ENCODE data around the gene COL9A3.

Gene COL9A3

DNA sequence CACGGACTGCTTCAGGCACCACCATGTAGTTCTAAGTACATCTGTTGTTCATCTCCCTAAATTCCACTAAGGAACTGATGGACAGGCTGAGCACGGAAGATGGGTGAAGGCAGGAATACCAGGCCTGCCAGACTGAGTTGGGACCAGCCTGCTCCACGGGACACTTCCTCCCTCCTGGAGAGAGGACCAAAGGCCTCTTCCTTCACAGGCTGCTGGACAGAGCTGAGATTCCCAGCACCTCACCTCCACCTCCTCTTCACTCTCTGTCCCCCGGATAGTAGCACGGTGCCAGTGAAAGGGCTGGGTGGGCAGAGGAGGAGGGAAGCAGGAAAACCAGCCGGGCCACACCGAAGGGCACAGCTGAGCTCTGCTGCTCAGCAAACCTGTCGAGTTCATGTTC lies 67.7 kb downstream of the COL9A3 start:
- DNase-seq, result no peak

DNA sequence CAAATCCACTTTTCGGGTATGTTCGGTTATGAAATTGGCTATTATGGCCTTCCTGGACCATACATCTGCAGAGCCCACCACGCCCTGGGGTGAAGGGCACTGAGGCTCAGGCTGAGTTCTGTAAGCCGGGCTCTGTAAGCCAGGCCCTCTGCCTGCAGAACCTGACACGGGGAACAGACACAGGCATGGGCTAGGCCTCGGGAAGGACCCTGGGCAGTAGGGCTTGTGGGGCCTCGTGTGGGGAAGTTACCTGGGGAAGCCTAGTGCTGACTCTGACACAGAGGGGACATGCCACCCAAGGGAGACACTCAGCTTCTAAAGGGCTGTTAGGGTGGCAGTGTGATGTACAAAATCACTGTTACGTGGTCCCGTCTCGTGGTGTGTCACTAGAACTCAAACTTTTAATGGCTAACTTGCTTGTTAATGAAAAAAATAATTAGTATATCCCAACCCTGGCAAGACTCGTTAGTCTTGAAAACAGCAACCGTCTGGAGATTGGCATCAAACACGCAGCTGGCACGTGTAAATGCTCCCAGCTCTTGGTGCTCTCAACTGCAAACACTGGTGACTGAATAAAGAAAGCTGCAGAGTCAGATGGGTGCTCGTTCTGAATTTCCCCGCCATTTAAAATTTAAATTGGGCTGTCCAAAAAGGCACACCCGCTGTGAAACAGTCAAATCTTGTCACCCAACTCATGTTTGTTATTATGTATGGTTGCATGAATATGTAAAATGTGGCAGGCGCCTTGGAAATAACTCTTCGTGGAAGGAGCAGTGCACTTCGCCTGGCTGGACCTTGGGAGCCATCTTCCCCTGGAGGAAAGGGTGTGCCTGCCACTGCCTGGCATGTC lies 68.4 kb downstream of the COL9A3 start:
- no peak for DNase-seq

DNA sequence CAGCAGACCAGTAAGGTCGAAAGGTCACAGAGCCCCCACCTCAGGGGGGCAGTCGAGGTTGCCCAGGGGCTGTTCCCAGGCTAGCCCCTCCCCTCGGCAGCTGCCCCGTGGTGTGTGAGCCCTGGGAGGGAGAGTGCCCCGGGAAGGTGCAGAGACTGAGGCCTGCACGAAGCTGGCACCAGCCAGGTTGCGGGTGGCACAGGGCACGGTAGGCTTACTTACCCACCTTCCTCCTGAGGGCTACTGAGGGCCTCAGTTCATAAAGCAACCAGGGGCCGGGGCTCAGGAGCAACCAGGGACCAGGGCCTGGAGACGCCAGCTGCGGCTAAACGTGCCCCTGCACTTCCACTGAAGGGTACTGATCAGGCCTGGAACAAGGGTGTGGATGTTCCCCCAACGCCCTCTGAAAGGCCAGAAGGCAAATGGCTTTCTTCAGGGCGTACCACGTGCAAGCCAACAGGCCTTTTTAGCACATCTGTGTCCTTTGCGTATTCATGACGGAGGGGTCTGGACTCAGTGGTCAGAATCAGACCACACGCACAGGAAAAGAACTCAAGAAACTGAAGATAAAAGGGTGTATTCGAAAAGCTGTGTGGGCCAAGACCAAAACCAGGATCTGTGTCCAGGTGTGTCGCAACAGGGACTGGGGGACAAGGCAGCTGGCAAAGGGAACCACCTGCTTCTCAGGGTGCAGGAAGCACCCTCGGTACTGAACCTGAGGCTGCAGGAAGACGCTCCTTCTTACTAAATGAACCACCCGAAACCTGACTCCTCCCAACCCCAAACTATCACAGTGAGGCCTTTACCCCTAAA lies 69.3 kb downstream of the COL9A3 start:
- DNase-seq, result no peak

DNA sequence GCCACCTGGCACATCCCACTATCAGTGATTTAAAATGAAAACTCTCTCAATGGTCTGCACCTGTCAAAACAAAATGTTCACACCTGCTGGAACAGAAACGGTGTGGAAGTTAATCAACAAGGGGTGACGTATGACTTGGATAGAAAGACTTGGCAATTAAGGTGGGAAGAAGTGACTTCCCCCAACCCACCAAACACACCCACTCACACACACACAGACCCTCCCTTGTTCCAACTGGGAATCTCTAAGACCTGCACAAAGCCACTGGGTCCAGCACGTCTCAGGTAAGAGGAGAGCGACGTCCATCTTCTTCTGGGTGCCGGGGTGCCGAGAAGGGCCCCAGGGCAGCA lies 69.8 kb downstream of the COL9A3 start:
- DNase-seq, result no peak

DNA sequence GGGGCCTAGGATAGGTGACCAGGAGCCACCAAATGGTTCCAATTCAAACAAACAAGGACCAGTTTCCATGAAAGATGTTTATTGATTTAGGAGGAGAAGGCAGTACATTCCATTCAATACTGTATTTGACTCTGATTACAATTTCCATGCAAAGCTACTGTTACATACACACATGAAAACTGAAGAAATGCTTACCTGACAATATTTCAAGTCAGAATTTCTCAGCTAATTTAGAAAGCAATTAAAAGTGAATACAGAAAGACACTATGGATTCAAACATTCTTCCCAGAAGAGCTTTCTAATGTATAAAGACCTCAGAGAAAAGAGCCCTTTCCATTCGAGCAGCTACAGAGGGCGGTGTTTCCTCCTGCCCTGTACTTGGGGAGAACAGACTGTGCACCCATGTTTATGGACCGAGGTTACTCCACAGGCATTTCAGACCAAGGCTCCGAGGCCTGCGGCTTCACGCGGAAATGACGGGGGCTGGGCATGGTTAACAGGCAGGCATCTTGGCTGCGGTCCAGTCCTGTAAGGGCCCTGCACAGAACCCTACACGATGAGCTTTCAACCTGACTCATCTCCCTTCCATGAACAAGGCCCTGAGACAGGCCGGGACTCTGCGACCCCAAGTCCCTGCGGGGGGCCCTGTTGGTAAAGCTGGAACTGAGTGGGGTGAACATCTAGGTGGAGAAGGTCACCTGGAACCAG lies 70.5 kb downstream of the COL9A3 start:
- DNase-seq, result no peak

DNA sequence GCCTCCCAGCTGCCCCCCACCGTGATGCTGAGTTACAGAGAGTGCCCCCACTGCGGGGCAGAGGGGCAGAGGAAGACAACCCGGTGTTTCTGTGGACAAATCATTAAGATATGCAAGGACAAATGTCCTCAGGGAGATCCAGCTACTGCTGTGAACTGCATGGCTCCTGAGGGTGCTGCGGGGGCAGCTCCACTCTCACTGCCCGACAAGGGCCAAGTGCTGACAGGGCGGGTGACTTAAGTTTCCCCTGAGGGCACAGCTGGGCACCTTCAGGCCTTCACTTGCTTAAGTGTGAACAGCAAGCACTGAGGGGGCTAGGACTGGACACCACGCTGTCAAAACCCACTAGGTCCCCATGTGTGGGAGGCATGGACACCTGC lies 71.0 kb downstream of the COL9A3 start:
- DNase-seq, result no peak

DNA sequence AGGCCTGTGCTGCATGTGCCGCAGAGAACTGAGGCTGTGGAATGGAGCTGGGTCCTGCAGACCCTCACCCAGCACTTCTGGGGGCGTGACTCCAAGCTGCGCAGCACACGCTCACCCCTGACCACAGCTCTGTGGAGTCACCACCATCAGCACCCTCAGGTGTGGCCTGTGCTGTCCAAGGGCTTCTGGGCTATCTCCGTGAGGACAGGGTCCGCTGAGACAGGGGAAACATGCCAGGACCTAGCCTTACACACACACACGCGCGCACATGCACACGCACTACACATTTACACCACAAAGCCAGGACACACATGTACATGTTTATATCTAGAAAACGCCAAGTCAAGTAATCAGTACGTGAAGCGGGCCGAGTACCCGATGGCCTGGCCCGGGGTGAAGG lies 71.6 kb downstream of the COL9A3 start:
- DNase-seq, result no peak

DNA sequence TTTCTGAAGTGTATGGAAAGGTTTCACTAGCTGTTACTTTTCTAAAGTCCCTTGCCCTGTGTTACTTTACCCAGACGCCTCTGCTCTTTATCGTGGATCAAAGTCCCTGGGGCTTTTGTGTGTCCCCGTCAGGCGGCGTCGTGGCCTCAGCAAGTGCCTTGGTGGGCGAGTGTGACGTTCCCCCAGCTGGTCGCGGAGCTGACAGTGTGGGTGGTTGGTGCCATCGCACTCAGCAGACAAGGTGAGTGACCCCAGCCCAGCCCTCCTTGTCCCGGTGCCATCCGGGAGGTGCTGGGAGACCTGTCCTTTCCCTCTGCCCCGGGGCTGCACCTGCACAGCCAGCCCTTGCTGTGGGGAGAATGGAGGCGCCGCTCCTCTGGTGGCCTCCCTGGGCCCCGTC lies 72.1 kb downstream of the COL9A3 start:
- no peak for DNase-seq

DNA sequence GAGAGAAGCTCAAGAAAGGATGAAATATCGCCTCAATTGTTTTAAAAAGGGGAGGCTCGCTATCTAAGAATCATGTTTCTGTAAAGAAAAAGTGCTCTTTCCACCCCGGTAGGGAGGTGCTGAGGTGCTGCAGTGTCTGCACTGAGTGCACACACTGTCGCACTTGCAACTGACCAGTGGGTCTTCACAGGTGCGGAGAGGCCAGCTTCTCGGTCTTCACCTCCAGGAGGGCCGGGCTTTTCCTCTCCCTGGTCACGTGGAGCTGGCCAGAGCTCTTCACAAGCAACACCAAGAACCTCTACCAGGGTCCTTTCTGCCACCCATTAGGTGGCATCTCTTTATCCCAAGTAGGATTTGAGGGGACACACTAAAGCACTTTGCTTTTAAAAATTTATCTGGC lies 72.6 kb downstream of the COL9A3 start:
- DNase-seq, result no peak

DNA sequence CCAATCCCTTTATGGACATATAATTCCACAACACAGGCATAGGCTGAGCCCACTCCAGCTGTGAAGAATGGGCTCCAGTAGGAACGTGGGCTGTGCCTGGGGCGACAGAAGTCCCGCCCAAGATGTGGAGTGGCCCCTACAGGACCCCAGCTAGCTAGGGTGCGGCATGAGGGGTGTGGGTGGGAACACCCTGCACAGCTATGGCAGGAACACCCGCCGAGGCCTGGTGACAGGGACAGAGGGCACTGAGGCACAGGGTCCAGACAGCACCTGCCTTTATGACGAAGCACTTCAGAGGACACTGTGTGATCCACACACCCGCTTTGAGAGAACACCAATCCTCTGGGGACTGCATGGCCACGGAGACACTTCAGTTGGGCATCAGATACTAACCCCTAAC lies 73.0 kb downstream of the COL9A3 start:
- no peak for DNase-seq

DNA sequence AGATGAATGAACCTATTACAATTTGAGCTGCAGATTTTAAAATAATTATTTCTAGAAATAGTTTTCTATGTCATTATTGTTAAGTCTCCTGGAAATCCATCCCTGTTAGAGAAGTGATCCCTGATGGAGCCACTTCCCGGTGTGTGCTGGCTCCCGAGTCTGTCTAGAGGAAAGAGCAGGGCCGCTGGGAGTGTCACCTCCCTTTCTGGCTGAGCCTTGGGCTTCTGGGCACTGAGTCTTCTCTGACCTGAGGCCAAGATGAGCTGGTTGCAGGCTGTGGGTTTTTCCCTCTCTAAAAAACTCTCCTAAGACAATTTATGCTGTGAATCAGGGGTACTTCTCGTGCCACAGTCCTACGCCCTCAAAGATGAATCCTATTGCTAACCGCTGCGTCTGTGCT lies 73.6 kb downstream of the COL9A3 start:
- DNase-seq, result no peak
